ENCODE measurements around the gene KCNC1.

- TF ChIP-seq, protein P1, sequence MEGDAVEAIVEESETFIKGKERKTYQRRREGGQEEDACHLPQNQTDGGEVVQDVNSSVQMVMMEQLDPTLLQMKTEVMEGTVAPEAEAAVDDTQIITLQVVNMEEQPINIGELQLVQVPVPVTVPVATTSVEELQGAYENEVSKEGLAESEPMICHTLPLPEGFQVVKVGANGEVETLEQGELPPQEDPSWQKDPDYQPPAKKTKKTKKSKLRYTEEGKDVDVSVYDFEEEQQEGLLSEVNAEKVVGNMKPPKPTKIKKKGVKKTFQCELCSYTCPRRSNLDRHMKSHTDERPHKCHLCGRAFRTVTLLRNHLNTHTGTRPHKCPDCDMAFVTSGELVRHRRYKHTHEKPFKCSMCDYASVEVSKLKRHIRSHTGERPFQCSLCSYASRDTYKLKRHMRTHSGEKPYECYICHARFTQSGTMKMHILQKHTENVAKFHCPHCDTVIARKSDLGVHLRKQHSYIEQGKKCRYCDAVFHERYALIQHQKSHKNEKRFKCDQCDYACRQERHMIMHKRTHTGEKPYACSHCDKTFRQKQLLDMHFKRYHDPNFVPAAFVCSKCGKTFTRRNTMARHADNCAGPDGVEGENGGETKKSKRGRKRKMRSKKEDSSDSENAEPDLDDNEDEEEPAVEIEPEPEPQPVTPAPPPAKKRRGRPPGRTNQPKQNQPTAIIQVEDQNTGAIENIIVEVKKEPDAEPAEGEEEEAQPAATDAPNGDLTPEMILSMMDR (conservative IDR thresholded peaks at IDR 0.05 in 1 of 2, IDR thresholded peaks at IDR 0.05 in 1 of 2; ENCODE audit: extremely low read depth in 1 of 2, insufficient read depth in 1 of 2, low read depth in 1 of 2, low read length in 2 of 2): no peak
- peak; percentile 21 for TF ChIP-seq EZH2 (IDR thresholded peaks at IDR 0.05; ENCODE audit: borderline replicate concordance, low read length)
Observed at GRCh38 chr11:17719028-17719937, 15.3 kb upstream of the KCNC1 start, which contains the start of gene MYOD1.
